AG20443 (cell line): ENCODE data around the gene LRRC38.

Experiments used
- DNase-seq: peaks from one replicate; pipeline ENCODE4 v3.0.0; 2012; ENCODE audit warnings: low spot score, mixed read lengths

Gene LRRC38

DNA sequence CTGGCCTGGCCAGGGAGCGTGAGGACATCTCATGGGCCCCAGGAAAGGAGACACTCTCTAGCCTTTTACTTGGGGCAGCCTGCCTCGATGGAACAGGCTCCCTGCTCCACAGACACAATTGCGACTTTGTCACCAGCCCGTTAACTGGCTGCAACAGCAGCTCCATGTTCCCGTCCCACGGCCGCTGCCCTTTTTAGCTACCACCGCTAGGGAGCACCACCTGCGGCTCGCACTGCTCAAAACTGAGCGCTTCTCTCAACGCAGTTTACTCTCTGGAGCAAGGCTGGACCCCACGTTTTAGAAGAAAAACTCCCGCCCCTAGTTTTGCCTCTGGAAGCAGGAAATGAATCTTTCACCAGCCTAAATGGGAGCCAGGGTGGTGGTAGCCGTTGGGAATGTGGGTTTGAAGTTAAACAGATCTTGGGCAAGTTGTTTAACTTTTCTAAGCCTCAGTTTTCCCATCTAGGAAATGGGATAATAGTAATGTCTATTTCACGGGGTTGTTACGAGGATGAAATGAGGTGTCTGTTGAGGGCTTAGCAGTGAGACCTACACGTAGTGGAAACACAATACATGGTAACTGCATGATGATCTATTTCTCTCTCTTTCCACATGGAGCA is 3.5 kb upstream of the LRRC38 start:
- peak; percentile 49 for DNase-seq

GRCh38 chr1:13516606-13517005 is 2.8 kb upstream of the LRRC38 start:
- DNase-seq: no peak

DNA sequence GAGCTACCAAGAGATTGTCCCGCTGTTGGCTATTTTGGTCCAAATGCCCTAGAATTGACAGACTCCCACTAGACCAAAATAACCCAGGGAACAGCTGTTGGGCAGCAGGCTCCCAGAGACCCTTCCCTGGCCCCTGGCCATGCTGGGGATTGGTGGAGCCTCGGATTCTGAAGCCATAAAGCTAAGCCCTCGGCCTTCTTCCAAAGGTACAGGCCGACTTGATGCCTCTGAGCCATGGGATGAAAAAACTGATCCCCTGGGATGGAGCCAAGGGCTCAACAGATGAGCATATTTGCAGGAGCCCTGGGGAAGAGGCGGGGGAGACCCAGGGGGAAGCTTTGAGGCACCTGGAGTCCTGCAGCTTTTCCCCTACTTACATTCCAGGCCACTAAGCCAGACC is 1.0 kb upstream of the LRRC38 start:
- DNase-seq: no peak

DNA sequence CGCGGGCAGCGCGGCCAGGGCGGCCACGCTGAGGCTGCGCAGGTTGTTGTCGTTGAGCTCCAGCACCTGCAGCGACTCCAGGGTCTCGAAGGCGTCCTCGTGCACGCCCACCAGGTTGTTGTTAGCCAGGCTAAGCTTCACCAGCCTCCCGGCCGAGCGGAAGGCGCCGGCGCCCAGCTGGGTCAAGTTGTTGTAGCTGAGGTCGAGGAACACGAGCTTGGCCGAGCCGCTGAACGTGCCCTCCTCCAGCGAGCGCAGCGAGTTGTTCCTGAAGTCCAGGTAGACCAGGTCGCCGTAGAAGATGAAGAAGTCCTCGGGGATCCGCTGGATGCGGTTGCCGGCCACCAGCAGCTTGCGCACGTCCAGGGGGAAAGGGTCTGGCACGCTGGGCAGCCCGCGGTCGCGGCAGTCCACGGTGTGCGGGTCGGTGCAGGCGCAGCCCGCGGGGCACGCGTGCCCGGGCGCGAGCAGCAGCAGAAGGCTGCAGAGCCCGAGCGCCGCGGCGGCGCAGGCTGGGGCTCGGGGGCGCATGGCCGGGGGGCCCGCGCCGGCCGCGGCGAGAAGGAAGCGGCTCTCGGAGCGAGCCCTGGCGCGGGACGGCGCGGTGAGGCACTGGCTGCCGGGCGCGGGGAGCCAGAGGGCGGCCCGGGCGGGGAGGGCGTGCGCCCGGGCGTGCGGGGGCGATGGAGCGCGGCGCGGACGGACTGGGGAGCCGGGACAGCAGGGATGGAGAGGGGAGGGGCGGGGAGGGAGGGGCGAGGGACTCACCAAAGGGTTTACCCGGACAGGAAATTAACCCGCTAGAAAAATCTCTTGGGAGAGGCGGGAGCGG is 524 bp downstream of the LRRC38 start:
- no peak for DNase-seq

DNA sequence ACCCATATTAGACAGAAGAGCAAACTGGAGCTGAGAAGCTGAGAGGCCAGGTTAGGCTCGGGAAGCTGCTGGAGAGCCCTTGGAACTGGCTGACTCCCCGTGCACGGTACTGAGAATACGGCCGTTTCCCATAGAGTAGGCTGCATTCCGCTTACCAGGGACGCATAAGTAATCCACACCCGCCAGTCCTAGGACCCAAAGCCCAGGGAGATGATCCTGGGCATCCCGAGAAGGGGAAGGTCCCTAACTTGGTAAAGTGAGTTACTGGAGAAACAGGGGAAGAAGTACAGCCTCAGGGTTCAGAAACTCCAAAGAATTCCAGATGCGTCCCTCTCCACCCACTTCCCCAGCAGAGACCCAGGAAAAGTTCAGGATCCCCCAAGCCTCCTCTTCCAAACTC is 1.3 kb downstream of the LRRC38 start:
- DNase-seq: no peak

DNA sequence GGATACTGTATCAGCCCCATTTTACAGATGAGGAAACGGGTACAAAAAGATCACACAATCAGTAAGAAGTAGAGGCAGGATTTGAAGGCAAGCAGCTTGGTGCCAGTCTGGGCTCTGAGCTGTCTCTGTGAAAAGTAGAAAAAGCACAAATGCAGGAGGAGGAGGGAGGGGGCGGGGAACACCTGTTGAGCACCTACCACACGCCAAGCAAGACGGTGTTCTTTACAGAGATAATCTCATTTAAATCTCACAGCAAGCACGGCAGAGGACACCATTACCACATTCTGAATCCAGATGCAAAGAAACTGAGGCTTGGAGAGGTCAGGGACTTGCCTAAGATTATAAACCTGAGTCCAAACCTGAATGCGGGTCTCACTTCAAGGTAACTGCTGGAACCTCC is 3.3 kb downstream of the LRRC38 start:
- no peak for DNase-seq

GRCh38 chr1:13507075-13507474 is 6.7 kb downstream of the LRRC38 start:
- DNase-seq: no peak

DNA sequence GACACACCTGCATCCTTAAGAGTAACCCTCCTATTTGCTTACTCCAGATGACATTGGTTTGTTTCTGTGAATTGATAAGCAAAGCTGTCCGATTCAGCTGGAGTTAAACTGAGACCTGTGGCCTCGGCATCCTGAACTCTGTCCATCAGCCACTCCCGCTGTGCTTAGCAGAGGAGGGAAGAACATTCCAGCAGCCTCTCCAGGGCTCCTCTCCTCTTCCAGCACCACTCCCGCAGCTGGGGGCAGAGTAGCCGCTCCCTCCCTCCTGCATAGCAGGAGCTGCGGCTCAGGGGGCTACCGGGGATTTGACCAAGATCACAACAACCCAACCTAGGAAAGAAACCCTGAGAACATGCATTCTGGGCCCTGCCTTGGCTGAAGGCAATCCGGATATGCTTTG is 8.8 kb downstream of the LRRC38 start:
- DNase-seq: no peak

DNA sequence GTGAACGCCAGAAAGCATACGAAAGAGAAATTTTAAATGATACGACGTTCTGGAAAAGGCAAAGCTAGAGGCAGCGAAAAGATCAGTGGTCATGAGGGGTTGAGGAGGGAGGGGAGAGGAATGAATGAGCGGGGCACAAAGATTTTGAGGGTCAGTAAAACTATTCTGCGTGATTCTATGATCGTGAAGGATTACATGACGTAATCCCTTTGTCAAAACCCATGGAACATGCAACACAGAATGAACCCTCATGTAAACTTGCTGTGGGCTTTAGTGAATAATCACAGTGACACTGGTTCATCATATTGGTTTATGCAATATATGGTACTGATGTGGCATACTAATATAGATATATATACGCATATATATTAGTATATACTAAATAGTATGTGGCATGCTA is 13.0 kb downstream of the LRRC38 start:
- no peak for DNase-seq

- no peak for DNase-seq
Observed at GRCh38 chr1:13499422-13499821, 14.4 kb downstream of the LRRC38 start.

- no peak for DNase-seq
Observed at GRCh38 chr1:13498553-13498952, 15.2 kb downstream of the LRRC38 start.

- DNase-seq: no peak
Observed at GRCh38 chr1:13495186-13495585, 18.6 kb downstream of the LRRC38 start.

DNA sequence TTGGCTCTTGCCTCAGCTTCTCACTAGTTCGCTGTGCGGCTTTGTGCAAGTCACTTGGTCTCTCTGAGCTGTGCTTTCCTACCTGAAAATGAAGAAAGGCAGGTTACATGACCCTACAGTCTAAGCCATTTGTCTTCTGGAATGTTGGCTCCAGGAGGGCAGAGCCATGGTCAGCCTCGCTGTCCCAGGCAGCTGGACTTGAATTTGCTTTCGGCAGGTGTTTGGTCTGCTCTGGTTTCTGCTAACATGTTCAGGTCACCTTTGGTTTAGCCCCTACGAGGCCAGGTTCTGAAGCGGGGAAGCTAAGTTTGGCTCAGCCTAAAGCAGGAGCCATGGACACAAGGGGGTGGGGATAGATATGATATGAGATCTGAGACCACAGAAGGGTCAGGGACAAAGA is 19.1 kb downstream of the LRRC38 start:
- no peak for DNase-seq

- DNase-seq: no peak
Observed at GRCh38 chr1:13494025-13494424, 19.8 kb downstream of the LRRC38 start.

DNA sequence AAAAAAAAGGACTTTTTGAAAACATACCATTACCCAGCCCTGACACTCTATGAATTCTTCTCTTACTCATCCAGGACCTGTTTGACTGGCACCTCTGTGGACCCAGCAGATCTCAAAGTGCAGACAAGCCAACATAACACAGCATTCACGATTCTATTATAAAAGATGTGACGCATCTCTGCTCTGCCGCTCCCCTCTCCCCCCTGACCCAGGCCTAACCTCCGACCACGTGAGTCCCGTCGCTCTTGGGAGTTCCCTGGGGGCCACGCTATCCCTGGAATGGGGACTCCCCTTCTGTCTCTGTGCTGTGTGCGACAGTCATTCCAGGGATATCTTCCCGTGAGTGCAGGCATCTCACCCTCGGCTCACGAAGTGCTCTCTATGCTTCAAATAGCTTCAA is 21.1 kb downstream of the LRRC38 start:
- DNase-seq: no peak

GRCh38 chr1:13487957-13488356 is 25.8 kb downstream of the LRRC38 start:
- no peak for DNase-seq

DNA sequence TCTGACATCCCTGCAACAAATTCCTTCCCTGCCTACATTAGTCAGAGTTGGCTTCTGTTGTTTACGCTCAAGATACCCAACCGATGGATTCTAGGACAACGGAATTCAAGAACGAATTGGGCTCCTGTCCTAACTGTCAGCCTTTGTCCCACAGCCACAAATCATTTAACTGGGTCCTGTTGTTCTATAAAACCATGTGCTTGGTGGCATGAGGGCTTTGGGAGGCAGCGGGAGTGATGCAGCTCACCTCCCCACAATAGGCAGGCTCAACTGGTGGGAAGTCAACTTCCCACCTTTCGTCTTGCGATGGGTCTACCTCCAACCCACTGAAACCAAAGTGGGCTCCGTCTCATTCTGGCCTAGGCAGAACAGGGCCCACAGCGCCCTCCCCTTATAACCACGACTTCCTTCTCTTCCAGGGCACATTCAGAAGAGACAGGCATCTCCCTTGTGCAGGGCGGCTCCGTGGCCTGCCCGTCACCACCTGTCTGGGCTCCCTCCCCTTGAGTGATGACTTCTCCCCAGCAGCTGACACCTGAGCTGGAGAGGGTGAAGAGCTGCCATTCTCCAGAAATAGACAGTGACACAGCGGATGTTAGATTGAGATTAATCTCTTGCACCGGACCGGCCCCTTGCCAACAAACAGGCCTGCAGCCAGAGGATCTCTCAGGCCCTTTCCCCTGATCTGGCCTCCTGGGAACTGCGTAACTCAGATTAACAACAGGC is 26.5 kb downstream of the LRRC38 start:
- DNase-seq: no peak

DNA sequence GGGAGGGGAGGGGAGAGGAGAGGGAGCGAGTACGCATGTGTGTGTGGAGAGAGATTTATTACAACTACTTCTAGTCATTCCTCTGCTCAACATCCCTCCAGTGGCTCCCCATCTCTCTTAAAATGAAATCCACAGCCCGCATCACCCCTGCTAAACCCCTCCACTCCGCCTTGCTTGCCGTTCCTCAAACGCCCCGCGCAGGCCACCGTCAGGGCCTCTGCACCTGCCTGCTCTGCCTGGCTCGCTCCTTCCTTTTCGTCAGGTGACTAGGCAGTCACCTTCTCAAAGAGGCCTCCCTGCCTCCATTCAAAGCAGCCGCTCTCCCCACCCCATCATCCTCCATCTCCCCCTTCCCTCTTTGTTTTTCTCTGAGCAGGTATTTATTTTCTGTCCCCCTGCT is 29.9 kb downstream of the LRRC38 start:
- no peak for DNase-seq

DNA sequence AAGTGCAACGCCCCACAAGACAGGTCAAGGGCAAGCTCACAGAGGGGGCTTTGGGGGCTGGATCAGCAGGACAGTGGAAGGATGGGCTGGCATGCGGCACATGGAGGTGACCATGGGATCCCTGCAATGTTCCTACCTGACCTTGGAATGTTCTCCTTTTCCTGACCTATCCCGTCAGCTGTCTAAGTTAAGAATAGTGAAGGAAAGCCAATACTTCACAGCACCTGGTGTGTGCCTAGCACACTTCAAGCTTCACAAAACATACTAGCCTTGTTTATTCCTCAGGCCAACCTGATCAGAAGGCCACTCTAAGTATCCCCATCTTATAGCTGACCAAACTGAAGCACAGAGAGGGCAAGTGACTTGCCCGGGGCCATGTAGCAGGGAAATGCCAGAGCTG is 31.2 kb downstream of the LRRC38 start:
- DNase-seq: no peak

DNA sequence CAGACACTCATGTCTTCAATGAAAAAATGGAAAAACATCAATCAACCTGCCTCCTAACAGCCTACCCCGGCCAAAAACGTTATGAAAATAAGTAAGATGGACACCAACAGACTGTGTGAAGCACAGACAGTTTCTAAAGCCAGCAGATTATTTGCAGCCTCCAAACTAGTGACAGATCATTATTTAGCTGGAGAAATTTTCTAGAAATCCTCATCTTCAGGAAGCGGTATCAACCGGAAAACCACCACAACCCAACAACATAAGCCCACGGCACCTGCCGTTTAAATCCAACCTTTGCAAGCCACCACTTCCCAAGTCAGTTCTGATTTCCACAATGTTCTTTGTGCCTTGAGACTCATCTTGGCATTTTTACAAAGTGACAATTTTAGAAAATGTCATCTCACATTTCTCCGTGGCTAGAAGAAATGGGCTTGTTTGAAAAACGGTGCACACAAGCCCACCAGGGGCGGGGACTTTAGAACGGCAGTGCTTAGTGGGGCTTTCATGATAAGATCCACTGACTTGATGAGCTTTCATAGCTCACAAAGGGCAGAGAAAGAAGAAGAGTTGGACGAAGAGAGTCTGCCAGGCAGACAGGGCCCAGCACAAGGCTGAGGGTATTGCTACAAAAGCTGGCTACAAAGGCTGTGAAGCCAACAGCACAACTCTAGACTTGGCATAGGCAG is 34.5 kb downstream of the LRRC38 start:
- no peak for DNase-seq

GRCh38 chr1:13478692-13479091 is 35.1 kb downstream of the LRRC38 start:
- no peak for DNase-seq

DNA sequence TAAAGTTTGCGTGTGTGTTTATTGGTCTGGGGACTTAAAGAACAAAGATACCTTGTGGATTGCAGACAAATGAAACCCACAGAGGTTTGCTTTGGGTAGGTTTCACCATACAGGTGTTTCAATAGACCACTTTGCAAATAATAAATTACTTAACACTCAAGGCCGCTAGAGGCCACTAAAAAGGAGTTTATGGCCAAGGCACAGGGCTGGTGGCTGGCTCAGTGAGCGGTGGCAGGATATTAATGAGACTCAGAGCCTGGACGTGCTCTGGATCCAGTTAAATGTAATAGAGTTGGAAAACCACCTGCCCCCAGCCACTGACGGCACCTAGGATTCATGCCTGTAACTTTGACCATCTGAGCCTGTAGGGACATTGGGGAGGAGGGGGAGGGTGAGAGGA is 44.5 kb downstream of the LRRC38 start:
- peak; percentile 30 for DNase-seq

DNA sequence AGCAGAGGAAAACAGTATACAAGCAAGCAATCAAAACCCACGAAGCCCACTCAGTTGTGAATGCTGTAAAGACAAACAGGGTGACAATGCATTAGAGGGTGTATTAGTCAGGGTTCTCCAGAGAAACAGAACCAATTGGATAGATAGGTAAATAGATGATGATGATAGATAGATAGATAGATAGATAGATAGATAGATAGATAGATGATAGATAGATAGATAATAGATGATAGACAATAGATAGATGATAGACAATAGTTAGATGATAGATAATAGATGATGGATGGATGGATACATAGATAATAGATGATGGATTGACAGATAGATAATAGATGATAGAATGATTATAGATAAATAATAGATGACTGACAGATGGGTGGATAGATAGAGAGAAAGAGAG is 48.3 kb downstream of the LRRC38 start:
- DNase-seq: no peak
